SK-N-SH treated with all-trans-retinoic acid at 6 μM for 48 hours (cell line): Measurements from ENCODE around the gene NQO2.

ENCODE experiments used
- ATAC-seq: fragments of 200-7000 bp; cut with Tn5 transposase; 3 replicates; pipeline ENCODE4 v1.9.1; 2020; ENCODE audit warnings: mild to moderate bottlenecking, moderate library complexity
- ARNTL ChIP-seq: fragments of 450-650 bp; formaldehyde crosslinking; IDR thresholded peaks from 2 replicates; pipeline ENCODE4 v1.5.0; 2020; ENCODE audit warnings: low read depth, mild to moderate bottlenecking, moderate library complexity, borderline replicate concordance
- BACH2 ChIP-seq: fragments of 250-450 bp; sonication (Bioruptor Pico); IDR thresholded peaks from 2 replicates; pipeline ENCODE4 v1.9.0; 2021; ENCODE audit warnings: mild to moderate bottlenecking, borderline replicate concordance
- CREB5 ChIP-seq: fragments of 250-450 bp; sonication (Bioruptor Pico); IDR thresholded peaks from 2 replicates; pipeline ENCODE4 v1.5.1; 2020; ENCODE audit warnings: low read depth, mild to moderate bottlenecking, moderate library complexity
- CSDC2 ChIP-seq: fragments of 250-450 bp; sonication (Bioruptor Pico); IDR thresholded peaks from 2 replicates; pipeline ENCODE4 v1.5.0; 2020; ENCODE audit warnings: mild to moderate bottlenecking, moderate library complexity
- CSRNP3 ChIP-seq: fragments of 250-450 bp; sonication (Bioruptor Pico); IDR thresholded peaks from 2 replicates; pipeline ENCODE4 v1.5.1; 2021; ENCODE audit warnings: mild to moderate bottlenecking, moderate library complexity
- ESRRG ChIP-seq: fragments of 250-450 bp; sonication (Bioruptor Pico); IDR thresholded peaks from 2 replicates; pipeline ENCODE4 v1.6.1; 2021; ENCODE audit warnings: mild to moderate bottlenecking
- GLIS3 ChIP-seq: fragments of 250-450 bp; sonication (Bioruptor Pico); IDR thresholded peaks from 2 replicates; pipeline ENCODE4 v1.5.0; 2020; ENCODE audit warnings: mild to moderate bottlenecking, moderate library complexity
- ISL1 ChIP-seq: fragments of 250-450 bp; sonication (Bioruptor Pico); IDR thresholded peaks from 2 replicates; pipeline ENCODE4 v2.1.2; 2022; ENCODE audit warnings: mild to moderate bottlenecking, moderate library complexity
- OSR1 ChIP-seq: fragments of 250-450 bp; sonication (Bioruptor Pico); IDR thresholded peaks from 2 replicates; pipeline ENCODE4 v1.8.0; 2022; ENCODE audit warnings: moderate library complexity, mild to moderate bottlenecking, inconsistent platforms
- PPARA ChIP-seq: fragments of 250-450 bp; sonication (Bioruptor Pico); IDR thresholded peaks from 2 replicates; pipeline ENCODE4 v1.5.0; 2020; ENCODE audit warnings: mild to moderate bottlenecking, borderline replicate concordance
- SNAI2 ChIP-seq: fragments of 250-450 bp; sonication (Bioruptor Pico); IDR thresholded peaks from 2 replicates; pipeline ENCODE4 v1.5.0; 2020; ENCODE audit warnings: mild to moderate bottlenecking, moderate library complexity
- TCF4 ChIP-seq: fragments of 250-450 bp; sonication (Bioruptor Pico); IDR thresholded peaks from 2 replicates; pipeline ENCODE4 v1.8.0; 2021; ENCODE audit warnings: mild to moderate bottlenecking, moderate library complexity, borderline replicate concordance
- TOX ChIP-seq: fragments of 250-450 bp; sonication (Bioruptor Pico); IDR thresholded peaks from 2 replicates; pipeline ENCODE4 v1.8.0; 2021; ENCODE audit warnings: mild to moderate bottlenecking, moderate library complexity, borderline replicate concordance
- ZFP3 ChIP-seq: fragments of 250-450 bp; sonication (Bioruptor Pico); IDR thresholded peaks from 2 replicates; pipeline ENCODE4 v1.5.0; 2020; ENCODE audit warnings: mild to moderate bottlenecking, moderate library complexity
- ZFP30 ChIP-seq: fragments of 450-650 bp; formaldehyde crosslinking; IDR thresholded peaks from 2 replicates; pipeline ENCODE4 v1.5.0; 2022; ENCODE audit warnings: mild to moderate bottlenecking, moderate library complexity
- ZNF565 ChIP-seq: fragments of 450-650 bp; formaldehyde crosslinking; conservative IDR thresholded peaks from 2 replicates; pipeline ENCODE4 v1.5.0; 2020; ENCODE audit warnings: low read depth, mild to moderate bottlenecking, moderate library complexity
- ZNF70 ChIP-seq: fragments of 450-650 bp; formaldehyde crosslinking; IDR thresholded peaks from 2 replicates; pipeline ENCODE4 v1.5.0; 2020; ENCODE audit warnings: mild to moderate bottlenecking, moderate library complexity
- ZNF8 ChIP-seq: fragments of 450-650 bp; formaldehyde crosslinking; IDR thresholded peaks from 2 replicates; pipeline ENCODE4 v1.5.0; 2020; ENCODE audit warnings: mild to moderate bottlenecking, moderate library complexity
- TF ChIP-seq, protein P1 (sequence below): fragments of 250-450 bp; sonication (Bioruptor Pico); IDR thresholded peaks from 2 replicates; pipeline ENCODE4 v1.5.0; 2020; ENCODE audit warnings: mild to moderate bottlenecking, moderate library complexity
- TF ChIP-seq, protein P2 (sequence below): fragments of 250-450 bp; sonication (Bioruptor Pico); IDR thresholded peaks from 2 replicates; pipeline ENCODE4 v1.8.0; 2020; ENCODE audit warnings: mild to moderate bottlenecking, moderate library complexity, borderline replicate concordance
- TF ChIP-seq, protein P3 (sequence below): fragments of 250-450 bp; sonication (Bioruptor Pico); IDR thresholded peaks from 2 replicates; pipeline ENCODE4 v1.8.0; 2021; ENCODE audit warnings: low read depth, mild to moderate bottlenecking, moderate library complexity, borderline replicate concordance

The NQO2 gene

GRCh38 chr6:3014675-3015066 is 15.0 kb downstream of the NQO2 start:
- TF ChIP-seq, protein P1, sequence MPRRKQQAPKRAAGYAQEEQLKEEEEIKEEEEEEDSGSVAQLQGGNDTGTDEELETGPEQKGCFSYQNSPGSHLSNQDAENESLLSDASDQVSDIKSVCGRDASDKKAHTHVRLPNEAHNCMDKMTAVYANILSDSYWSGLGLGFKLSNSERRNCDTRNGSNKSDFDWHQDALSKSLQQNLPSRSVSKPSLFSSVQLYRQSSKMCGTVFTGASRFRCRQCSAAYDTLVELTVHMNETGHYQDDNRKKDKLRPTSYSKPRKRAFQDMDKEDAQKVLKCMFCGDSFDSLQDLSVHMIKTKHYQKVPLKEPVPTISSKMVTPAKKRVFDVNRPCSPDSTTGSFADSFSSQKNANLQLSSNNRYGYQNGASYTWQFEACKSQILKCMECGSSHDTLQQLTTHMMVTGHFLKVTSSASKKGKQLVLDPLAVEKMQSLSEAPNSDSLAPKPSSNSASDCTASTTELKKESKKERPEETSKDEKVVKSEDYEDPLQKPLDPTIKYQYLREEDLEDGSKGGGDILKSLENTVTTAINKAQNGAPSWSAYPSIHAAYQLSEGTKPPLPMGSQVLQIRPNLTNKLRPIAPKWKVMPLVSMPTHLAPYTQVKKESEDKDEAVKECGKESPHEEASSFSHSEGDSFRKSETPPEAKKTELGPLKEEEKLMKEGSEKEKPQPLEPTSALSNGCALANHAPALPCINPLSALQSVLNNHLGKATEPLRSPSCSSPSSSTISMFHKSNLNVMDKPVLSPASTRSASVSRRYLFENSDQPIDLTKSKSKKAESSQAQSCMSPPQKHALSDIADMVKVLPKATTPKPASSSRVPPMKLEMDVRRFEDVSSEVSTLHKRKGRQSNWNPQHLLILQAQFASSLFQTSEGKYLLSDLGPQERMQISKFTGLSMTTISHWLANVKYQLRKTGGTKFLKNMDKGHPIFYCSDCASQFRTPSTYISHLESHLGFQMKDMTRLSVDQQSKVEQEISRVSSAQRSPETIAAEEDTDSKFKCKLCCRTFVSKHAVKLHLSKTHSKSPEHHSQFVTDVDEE (CRISPR knock-in tag) = no peak
- no peak for TF ChIP-seq BACH2
- no peak for TF ChIP-seq CSDC2 (CRISPR knock-in tag)
- no peak for TF ChIP-seq ESRRG (CRISPR knock-in tag)
- TF ChIP-seq CSRNP3 = no peak
- TF ChIP-seq, protein P2, sequence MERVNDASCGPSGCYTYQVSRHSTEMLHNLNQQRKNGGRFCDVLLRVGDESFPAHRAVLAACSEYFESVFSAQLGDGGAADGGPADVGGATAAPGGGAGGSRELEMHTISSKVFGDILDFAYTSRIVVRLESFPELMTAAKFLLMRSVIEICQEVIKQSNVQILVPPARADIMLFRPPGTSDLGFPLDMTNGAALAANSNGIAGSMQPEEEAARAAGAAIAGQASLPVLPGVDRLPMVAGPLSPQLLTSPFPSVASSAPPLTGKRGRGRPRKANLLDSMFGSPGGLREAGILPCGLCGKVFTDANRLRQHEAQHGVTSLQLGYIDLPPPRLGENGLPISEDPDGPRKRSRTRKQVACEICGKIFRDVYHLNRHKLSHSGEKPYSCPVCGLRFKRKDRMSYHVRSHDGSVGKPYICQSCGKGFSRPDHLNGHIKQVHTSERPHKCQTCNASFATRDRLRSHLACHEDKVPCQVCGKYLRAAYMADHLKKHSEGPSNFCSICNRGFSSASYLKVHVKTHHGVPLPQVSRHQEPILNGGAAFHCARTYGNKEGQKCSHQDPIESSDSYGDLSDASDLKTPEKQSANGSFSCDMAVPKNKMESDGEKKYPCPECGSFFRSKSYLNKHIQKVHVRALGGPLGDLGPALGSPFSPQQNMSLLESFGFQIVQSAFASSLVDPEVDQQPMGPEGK (CRISPR knock-in tag) = no peak
- no peak for TF ChIP-seq CREB5 (CRISPR knock-in tag)
- TF ChIP-seq ARNTL (CRISPR knock-in tag) = no peak
- TF ChIP-seq, protein P3, sequence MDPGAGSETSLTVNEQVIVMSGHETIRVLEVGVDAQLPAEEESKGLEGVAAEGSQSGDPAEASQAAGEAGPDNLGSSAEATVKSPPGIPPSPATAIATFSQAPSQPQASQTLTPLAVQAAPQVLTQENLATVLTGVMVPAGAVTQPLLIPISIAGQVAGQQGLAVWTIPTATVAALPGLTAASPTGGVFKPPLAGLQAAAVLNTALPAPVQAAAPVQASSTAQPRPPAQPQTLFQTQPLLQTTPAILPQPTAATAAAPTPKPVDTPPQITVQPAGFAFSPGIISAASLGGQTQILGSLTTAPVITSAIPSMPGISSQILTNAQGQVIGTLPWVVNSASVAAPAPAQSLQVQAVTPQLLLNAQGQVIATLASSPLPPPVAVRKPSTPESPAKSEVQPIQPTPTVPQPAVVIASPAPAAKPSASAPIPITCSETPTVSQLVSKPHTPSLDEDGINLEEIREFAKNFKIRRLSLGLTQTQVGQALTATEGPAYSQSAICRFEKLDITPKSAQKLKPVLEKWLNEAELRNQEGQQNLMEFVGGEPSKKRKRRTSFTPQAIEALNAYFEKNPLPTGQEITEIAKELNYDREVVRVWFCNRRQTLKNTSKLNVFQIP (CRISPR knock-in tag) = no peak
- TF ChIP-seq OSR1 = no peak
- TF ChIP-seq TCF4 (CRISPR knock-in tag) = no peak
- no peak for TF ChIP-seq ISL1 (CRISPR knock-in tag)
- TF ChIP-seq PPARA (CRISPR knock-in tag) = no peak
- TF ChIP-seq ZFP3 (CRISPR knock-in tag) = no peak
- no peak for ATAC-seq

GRCh38 chr6:3015144-3015543 is 15.4 kb downstream of the NQO2 start:
- TF ChIP-seq ARNTL (CRISPR knock-in tag) (no peak), ZNF8 (CRISPR knock-in tag) (no peak), TOX (CRISPR knock-in tag) (no peak), TCF4 (CRISPR knock-in tag) (no peak), BACH2 (no peak), ZFP30 (CRISPR knock-in tag) (no peak), ZFP3 (CRISPR knock-in tag) (no peak), GLIS3 (CRISPR knock-in tag) (no peak), ESRRG (CRISPR knock-in tag) (no peak), CREB5 (CRISPR knock-in tag) (no peak), OSR1 (no peak), PPARA (CRISPR knock-in tag) (no peak), CSDC2 (CRISPR knock-in tag) (no peak), CSRNP3 (no peak), SNAI2 (no peak), ZNF70 (no peak), ISL1 (CRISPR knock-in tag) (no peak), ZNF565 (CRISPR knock-in tag) (no peak)
- TF ChIP-seq, protein P2 (CRISPR knock-in tag) = no peak
- TF ChIP-seq, protein P1 (CRISPR knock-in tag) = no peak
- no peak for ATAC-seq
